Activated T-helper 1 cell treated with anti-CD3 and anti-CD28 coated beads, Interleukin-2, amount 50 U/mL, for 16 hours (primary cell): ENCODE data around the gene LRRC34.

ENCODE experiments used
- DNase-seq, 2 donors: peaks; one replicate each; pipeline ENCODE4 v3.0.0-alpha.2; 2020; ENCODE audit warnings: low read depth in 1 of 2, low spot score in 1 of 2

Gene LRRC34

GRCh38 chr3:169813757-169814517 lies 1.2 kb upstream of the LRRC34 start:
- DNase-seq, result peak; percentile 26 to 58

- DNase-seq, result no peak
These were observed 574 bp upstream of the LRRC34 start for GRCh38 chr3:169813278-169813677.

GRCh38 chr3:169811631-169812331 lies 923 bp downstream of the LRRC34 start:
- DNase-seq, result no peak

DNA sequence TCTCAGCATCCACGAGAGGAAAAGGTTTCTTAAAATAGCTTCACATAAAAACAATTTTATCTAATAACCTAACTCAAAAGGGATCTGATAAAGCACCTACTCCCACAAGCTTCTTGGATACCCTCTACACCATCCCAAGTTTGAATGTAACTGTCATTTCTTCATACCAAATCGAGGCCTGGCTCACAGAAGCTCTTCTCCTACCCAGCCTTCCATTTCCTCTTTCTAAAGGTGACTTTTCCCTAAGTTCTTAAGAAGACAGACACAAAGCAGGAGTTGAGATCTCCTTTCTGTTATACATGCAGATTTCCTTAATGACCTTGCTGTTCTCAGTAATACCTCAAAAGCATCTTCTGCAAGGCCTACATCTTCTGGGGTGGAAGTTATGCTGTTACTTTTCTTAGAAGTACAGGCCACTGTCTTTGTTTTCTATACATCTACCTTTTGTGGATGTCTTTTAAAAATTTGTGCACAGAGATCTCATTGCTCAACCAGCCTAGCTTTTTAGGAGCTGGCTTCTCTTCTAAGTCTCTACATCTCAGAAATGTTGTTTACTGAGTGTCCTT lies 3.4 kb downstream of the LRRC34 start:
- DNase-seq, result no peak

DNA sequence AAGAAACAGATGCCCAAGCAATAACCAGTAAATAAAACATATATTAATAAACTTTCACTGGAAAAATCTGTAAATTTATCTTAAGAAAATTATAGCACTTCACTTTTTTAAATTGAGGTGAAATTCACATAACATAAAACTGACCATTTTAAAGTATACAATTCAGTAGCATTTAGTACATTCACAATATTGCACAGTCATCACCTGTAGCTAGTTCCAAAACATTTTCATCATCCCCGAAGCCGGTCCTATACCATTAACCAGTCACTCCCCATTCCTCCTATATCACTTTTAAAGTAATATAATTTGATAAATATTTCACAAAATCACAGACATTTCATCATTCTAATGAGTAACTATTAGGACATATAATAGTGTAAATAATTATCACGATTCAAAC lies 8.0 kb downstream of the LRRC34 start:
- DNase-seq, result no peak

- DNase-seq, result no peak
These were observed 20.3 kb downstream of the LRRC34 start for GRCh38 chr3:169792359-169792758.

DNA sequence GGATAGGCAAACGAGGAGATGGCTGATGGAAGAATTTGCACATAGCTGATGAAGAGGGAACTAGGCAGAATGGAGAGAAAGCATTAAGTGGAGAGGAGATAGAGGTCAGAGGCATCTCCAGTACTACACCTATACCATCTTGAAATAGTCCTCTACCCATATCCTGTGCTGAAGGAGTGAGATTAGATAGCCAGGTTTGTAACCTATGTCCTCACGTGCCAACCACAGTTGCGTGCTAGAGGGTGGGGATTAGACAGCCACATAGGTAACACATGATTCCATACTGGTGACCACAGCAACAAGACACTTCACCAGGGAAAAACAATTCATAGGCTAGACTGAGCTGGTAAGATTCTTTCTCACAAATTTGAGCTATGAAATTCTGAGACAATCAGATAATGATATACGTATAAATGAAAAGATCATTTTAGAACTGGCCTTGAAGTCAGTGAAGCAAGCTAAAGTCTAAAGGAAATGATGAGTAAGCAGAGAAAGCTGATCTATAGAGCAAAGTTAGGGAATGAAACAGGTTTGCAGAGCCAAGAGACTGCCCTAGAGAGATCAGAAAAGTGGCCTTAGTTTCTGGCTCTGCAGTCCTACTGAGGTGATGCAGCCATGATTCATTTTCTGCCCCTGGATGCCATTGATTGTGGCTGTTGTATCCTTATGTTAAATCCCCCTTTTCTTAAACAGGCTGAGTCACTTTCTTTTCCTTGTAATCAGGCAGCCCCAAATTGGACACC lies 21.8 kb downstream of the LRRC34 start:
- no peak for DNase-seq

DNA sequence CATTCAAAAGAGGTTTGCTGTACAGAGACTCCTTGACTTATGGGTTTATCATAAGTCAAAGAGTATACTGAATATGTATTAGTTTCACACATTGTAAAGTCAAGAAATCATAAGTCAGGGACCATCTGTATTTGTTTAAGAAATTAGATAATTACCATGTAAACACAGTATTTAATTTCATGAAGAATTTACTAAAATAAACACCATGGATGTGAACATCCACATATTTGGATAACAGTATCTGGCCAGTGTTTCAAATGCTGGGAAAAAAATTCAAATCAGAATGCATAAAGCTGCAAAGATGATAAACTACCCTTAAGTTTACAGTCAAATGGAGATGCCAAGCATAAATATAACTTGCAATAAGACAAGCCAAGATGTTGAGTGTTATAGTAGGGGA lies 22.5 kb downstream of the LRRC34 start:
- no peak for DNase-seq

GRCh38 chr3:169787791-169788190 lies 24.9 kb downstream of the LRRC34 start:
- DNase-seq, result no peak

GRCh38 chr3:169787120-169787519 lies 25.6 kb downstream of the LRRC34 start:
- DNase-seq, result no peak

- DNase-seq, result no peak
These were observed 31.4 kb downstream of the LRRC34 start for GRCh38 chr3:169781209-169781855.

DNA sequence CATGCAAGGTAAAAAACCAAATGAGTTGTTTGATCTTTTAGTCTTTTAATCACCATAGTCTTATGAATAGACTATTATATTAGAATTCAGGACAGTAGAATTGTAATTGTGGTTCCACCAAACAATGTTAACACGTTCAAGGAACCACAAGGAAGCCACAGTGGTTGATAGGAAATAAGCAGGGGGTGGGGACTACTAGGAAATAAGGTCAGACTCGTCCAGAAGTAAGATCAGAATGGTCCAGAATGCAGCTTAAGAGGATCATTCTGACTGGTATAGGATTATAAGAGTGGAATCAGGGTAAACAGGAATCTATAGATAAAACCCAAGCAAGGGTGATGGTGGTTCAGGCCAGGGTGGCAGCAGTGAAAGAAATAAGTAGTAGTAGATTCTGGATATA lies 32.0 kb downstream of the LRRC34 start:
- no peak for DNase-seq

DNA sequence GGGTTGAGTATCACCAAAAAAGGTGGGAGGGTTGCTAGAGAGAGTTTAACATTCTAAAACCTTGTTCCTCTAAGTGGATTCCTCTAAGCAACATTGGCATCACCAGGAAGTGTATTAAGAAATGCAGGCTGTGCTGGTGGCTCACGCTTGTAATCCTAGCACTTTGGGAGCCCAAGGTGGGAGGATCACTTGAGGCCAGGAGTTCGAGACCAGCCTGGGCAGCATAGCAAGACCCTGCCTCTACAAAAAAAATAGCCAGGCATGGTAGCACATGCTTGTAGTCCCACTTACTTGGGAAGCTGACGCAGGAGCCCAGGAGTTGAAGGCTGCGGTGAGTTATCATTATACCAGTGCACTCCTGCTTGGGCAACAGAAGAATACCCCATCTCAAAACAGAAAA lies 34.9 kb downstream of the LRRC34 start:
- no peak for DNase-seq

DNA sequence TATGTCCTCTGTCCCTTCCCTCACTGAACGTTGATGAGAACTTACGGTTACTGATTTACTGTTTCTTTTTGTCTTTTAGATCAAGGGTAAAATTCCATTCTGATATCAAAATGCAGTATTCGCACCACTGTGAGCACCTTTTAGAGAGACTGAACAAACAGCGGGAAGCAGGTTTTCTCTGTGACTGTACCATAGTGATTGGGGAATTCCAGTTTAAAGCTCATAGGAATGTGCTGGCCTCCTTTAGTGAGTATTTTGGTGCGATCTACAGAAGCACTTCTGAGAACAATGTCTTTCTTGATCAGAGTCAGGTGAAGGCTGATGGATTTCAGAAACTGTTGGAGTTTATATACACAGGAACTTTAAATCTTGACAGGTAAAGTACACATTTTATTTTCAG lies 38.5 kb downstream of the LRRC34 start:
- DNase-seq, result no peak

DNA sequence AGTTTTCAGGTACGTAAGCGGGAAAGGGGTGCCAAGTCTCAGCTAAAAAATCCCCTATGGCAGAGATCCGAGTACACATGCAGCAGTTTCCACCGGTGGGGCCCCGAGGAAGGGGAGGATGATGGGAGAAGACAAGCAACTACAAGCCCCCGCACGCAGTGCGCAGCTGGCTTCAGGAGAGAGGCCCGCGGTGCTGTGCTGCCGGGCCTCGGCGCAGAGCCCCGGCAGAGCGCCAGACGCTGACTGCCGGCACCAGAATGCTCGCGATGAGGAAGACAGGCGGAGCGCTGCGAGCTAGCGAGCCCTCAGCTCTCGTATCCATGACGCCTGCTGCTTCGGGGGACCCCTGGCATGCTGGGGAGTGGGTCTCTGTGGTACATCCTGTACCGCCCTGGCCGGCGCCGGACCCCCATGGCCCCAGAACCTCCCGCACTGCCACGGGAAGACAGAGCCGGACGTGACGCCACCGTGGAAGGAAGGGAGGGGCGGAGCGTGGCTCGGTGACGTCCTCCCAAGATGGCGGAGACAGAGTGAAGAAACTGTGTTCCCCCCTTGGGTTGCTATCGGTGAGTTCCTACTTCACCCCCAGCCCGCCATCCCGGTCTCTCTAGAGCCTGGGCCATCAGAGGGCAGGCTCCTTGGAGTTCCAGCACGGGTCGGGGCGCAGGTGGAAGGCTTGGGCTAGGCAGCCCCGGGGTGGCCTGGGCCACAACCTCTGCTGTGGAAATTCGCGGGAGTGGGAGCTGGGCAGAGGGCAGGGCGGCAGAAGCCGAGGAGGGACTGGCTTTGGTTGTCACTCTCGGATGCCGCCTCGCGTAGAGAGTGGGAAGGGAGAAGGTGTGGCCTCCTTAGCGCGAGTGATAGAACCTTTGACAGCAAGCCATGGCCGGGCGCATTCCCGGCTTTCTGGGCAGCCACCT lies 39.5 kb downstream of the LRRC34 start, which contains the start of gene MYNN:
MYNN (plus strand) TSS at position 500 of the 920 bp plus-strand sequence. CDS start 900 bp downstream, outside the sequence.
- peak; percentile 81 to 86 for DNase-seq

DNA sequence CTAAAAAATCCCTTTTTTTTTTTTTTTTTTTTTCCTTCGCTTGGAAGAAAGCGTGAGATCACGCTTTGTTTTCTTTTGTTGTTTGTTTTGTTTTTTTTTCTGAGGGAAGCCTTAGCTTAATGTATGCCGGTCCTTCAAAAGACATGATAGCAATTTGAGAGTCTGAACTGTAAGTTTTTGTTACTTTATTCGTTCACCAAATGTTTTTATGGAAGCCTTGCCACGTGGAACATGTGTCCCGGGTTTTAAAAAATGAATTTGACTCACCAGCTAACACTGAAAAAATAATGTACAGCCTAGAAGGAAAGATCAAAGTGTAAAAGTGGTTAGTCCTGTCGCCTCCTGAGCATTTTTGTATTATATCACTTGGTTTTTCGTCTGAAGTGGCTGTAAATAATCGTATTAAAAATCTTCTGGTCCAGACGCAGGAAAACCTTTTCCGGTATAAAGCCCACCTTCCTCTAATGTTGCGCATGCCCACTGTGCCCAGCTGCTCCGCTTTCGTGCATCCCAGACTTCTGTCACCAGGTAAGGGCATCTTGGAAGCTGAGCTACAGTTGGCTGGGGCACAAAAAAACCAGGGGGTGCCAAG lies 40.3 kb downstream of the LRRC34 start:
- DNase-seq, result peak in 1 of 2 donors; percentile 36

DNA sequence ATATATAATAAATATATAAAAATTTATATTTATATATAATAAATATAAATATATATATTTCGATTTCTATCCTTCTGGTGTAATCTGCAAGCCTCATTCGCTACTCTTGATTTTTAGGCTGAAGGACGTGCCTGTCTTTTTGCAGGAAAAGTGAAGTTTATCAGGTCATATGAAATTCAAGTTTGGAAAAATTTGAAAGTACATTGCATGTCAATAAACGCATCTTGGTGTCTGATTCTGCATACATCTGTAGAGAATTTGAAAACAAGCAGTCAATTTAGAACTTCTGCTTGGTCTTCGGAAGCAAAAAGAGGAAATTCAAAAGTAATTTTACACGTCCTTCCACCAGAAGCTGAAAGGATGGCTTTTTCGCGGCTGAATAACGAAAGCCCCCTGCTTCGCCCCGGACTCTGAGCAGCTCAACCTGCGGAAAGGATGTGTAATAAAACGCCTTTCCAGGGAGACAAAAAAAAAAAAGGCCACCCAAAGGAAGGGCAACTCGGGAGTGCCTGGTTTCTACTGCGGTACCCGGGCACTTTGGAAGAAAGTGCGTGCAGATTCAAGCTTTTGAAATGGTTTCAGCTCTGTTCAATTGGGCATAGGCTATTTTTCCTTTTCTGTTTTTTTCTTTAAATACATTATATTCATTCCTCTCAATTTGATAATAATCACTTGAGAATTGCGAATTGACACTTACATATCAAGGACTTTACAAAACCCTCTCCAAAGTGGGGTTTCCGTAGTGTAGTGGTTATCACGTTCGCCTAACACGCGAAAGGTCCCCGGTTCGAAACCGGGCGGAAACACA lies 41.0 kb downstream of the LRRC34 start:
- peak in 1 of 2 donors; percentile 33 for DNase-seq

DNA sequence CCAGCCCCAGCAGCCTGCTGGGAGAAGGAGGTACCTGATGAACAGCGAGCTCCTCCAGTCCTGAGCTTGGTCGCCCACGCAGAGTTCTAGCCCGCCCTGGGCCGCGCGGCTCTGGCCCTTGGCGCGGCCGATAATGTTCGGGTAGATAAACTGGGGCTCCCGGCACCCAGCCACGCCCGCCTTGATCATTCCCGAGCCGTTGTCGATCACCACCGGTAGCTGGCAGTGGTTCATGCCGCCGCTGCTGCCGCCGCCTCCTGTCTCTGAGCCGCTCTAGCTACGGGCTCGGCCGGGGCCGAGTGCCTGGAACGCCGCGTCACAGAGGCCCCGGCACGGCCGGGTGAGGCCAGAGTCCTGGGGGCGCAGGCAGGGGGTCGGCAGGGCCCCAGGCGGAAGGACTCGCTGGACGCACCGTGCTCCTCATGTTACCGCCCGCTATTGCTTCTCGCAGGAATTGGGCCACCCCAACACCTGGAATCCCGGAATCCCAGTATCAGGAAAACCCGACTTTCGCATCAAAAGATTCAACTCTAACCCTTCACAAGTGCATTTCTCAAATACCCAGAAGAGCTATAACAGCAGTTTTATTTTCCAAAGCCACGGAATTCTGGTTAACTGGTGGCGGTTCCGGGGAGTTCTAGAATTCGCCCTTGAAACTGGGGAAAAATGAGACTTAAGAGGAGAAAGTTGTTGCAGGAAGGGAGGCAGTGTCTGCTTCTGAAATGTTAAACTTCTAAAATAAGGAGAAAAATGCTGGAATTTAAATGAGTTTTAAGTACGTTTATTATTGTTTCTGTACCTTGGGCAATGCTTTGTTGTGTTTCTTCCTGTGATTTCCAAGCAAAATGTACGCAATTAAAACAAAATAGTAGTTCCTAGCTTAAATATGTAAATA lies 43.2 kb downstream of the LRRC34 start, which contains the start of gene ACTRT3:
ACTRT3 (minus strand) TSS at position 275 of the 895 bp plus-strand sequence; CDS start at position 234, 41 bp downstream.
- peak; percentile 26 to 43 for DNase-seq
